SH-SY5Y (cell line): ENCODE data around the gene ATP10A.

Experiments used
- GATA2 ChIP-seq: IDR thresholded peaks from 2 replicates; pipeline ENCODE4 v1.6.1; 2011; ENCODE audit warnings: mild to moderate bottlenecking, low read depth, low read length
- GATA3 ChIP-seq: IDR thresholded peaks from 2 replicates; pipeline ENCODE4 v1.6.1; 2011; ENCODE audit warnings: low read depth, mild to moderate bottlenecking, low read length, moderate library complexity

- no peak for TF ChIP-seq GATA3
- no peak for TF ChIP-seq GATA2
Measured at GRCh38 chr15:25711164-25711563, 152.0 kb downstream of the ATP10A start.
